Measurements from ENCODE around the gene CACNB4.

The CACNB4 gene

GRCh38 chr2:152099367-152100050 is 665 bp upstream of the CACNB4 start:
- no peak for FAIRE-seq
- DNase-seq (ENCODE audit: insufficient read length, low spot score) = no peak
- no peak for TF ChIP-seq CTCF (IDR thresholded peaks at IDR 0.05; ENCODE audit: insufficient read depth, missing control alignments)

GRCh38 chr2:152097801-152098495 is 896 bp downstream of the CACNB4 start:
- DNase-seq (ENCODE audit: insufficient read length, low spot score) (no peak), FAIRE-seq (no peak)
- no peak for TF ChIP-seq CTCF (IDR thresholded peaks at IDR 0.05; ENCODE audit: insufficient read depth, missing control alignments)

- DNase-seq (ENCODE audit: insufficient read length, low spot score) = no peak
- FAIRE-seq = no peak
- no peak for TF ChIP-seq CTCF (IDR thresholded peaks at IDR 0.05; ENCODE audit: insufficient read depth, missing control alignments)
Observed at GRCh38 chr2:152097290-152097800, 1.5 kb downstream of the CACNB4 start.

GRCh38 chr2:152095146-152095545 is 3.7 kb downstream of the CACNB4 start:
- FAIRE-seq (no peak), DNase-seq (ENCODE audit: insufficient read length, low spot score) (no peak)
- TF ChIP-seq CTCF (IDR thresholded peaks at IDR 0.05; ENCODE audit: insufficient read depth, missing control alignments) = no peak

GRCh38 chr2:152094014-152094413 is 4.8 kb downstream of the CACNB4 start:
- no peak for TF ChIP-seq CTCF (IDR thresholded peaks at IDR 0.05; ENCODE audit: insufficient read depth, missing control alignments)
- DNase-seq (ENCODE audit: insufficient read length, low spot score) (no peak), FAIRE-seq (no peak)

GRCh38 chr2:152093464-152093863 is 5.4 kb downstream of the CACNB4 start:
- DNase-seq (ENCODE audit: insufficient read length, low spot score) (no peak), FAIRE-seq (no peak)

More at GRCh38 chr2:152093464-152093863, 5.4 kb downstream of the CACNB4 start:
- no peak for TF ChIP-seq CTCF (IDR thresholded peaks at IDR 0.05; ENCODE audit: insufficient read depth, missing control alignments)

Measured in D721Med (cell line).